Liver (tissue), 3 donors: ENCODE measurements around the gene SYCE3.
"Not testable (repeated sequence)": the region's sequence is repeated elsewhere in the genome, so short reads cannot be mapped to it uniquely, and the experiment has no call there.

Experiments
- EGR1 ChIP-seq, 2 donors: IDR thresholded peaks; 2 replicates each; pipeline ENCODE4 v1.6.1; 2016 to 2018; ENCODE audit warnings: antibody characterized with exemption in 2 of 2, low read depth in 2 of 2
- GABPA ChIP-seq, 2 donors: IDR thresholded peaks in 1 of 2; conservative IDR thresholded peaks in 1 of 2; 2 replicates each; pipeline ENCODE4 v1.6.1; 2016; ENCODE audit warnings: antibody characterized with exemption in 2 of 2, mild to moderate bottlenecking in 1 of 2, moderate library complexity in 1 of 2
- TAF1 ChIP-seq: conservative IDR thresholded peaks from 2 replicates; pipeline ENCODE4 v1.6.1; 2016; ENCODE audit warnings: antibody characterized with exemption, mild to moderate bottlenecking
- YY1 ChIP-seq: IDR thresholded peaks from 2 replicates; pipeline ENCODE4 v1.6.1; 2016; ENCODE audit warnings: antibody characterized with exemption, mild to moderate bottlenecking
- ZBTB33 ChIP-seq: IDR thresholded peaks from 2 replicates; pipeline ENCODE4 v1.6.1; 2016; ENCODE audit warnings: antibody characterized with exemption
- TF ChIP-seq, protein P1 (sequence below): fragments of 150-350 bp; IDR thresholded peaks from 2 replicates; pipeline ENCODE4 v1.5.1; 2017; ENCODE audit warnings: improper control_type of control experiment, low read depth, low read length; ENCODE audit not compliant: missing input control
- donor health status: healthy.
- donor health status: healthy.

- TF ChIP-seq TAF1; ZBTB33; EGR1 (IDR thresholded peaks at IDR 0.05; ENCODE audit: low read depth in 2 of 2); YY1; GABPA (IDR thresholded peaks at IDR 0.05 in 1 of 2, conservative IDR thresholded peaks at IDR 0.05 in 1 of 2): not testable (repeated sequence)
- TF ChIP-seq, protein P1, sequence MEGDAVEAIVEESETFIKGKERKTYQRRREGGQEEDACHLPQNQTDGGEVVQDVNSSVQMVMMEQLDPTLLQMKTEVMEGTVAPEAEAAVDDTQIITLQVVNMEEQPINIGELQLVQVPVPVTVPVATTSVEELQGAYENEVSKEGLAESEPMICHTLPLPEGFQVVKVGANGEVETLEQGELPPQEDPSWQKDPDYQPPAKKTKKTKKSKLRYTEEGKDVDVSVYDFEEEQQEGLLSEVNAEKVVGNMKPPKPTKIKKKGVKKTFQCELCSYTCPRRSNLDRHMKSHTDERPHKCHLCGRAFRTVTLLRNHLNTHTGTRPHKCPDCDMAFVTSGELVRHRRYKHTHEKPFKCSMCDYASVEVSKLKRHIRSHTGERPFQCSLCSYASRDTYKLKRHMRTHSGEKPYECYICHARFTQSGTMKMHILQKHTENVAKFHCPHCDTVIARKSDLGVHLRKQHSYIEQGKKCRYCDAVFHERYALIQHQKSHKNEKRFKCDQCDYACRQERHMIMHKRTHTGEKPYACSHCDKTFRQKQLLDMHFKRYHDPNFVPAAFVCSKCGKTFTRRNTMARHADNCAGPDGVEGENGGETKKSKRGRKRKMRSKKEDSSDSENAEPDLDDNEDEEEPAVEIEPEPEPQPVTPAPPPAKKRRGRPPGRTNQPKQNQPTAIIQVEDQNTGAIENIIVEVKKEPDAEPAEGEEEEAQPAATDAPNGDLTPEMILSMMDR: not testable (repeated sequence)
Measured at GRCh38 chr22:50541667-50542026, 21.1 kb downstream of the SYCE3 start.
